DOHH2 (cell line): ENCODE results near the gene PRPF18.

ENCODE experiments used
- EZH2phosphoT487 ChIP-seq: fragments of 200-600 bp; sonication (generic); IDR thresholded peaks from 2 replicates; pipeline ENCODE4 v1.6.1; 2017; ENCODE audit warnings: borderline replicate concordance, mild to moderate bottlenecking, antibody characterized with exemption, low read length, moderate library complexity, mixed read lengths
- TF ChIP-seq, protein P1 (sequence below): fragments of 200-600 bp; sonication (generic); IDR thresholded peaks from one replicate; pipeline ENCODE4 v1.5.1; 2014; ENCODE audit warnings: antibody characterized with exemption, mild to moderate bottlenecking, low read depth, low read length; ENCODE audit not compliant: poor library complexity, severe bottlenecking

DNA sequence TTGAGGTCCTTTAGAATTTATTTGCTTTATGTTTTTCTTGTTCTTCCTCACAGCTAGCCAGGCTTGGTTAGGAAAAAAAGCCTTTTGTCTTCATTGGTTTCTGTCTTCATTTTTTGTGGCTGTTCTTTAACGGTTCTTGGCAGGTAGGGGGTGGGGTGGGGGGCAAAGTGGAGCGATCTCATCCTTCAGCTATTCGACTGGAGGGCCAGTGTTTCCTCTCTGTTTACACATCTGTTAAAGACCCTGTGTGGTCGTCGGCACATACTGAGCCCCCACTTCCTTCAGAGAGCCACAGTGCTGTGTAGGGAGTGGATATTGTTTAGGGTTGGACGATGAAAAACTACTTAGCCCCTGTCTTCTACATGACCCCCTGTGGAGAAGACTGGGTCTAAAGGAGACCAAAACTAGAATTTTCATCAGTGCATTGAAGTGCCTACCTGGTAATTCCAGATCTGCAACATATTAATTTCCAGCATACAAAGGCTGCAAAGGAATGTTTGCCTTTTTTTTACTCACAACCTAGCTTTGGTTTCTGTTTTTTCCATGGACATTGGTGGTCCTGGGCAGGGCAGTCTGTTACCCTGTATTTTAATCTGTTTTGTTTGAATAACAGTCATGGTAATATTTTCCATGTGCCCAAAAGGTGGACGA lies 29.0 kb downstream of the PRPF18 start:
- TF ChIP-seq, protein P1, sequence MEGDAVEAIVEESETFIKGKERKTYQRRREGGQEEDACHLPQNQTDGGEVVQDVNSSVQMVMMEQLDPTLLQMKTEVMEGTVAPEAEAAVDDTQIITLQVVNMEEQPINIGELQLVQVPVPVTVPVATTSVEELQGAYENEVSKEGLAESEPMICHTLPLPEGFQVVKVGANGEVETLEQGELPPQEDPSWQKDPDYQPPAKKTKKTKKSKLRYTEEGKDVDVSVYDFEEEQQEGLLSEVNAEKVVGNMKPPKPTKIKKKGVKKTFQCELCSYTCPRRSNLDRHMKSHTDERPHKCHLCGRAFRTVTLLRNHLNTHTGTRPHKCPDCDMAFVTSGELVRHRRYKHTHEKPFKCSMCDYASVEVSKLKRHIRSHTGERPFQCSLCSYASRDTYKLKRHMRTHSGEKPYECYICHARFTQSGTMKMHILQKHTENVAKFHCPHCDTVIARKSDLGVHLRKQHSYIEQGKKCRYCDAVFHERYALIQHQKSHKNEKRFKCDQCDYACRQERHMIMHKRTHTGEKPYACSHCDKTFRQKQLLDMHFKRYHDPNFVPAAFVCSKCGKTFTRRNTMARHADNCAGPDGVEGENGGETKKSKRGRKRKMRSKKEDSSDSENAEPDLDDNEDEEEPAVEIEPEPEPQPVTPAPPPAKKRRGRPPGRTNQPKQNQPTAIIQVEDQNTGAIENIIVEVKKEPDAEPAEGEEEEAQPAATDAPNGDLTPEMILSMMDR, result no peak
- no peak for TF ChIP-seq EZH2phosphoT487
